ENCODE results near the gene ATF7. TPM values are rescaled to one million over a fixed set of nuclear protein-coding genes. Genes with fewer than 3 reads are reported as not detected.

The ATF7 gene
- total and polyA plus RNA-seq, 2 donors (not counting 1 experiment from before 2014, with no cell fraction given) = 11.4 to 24.7 TPM

GRCh38 chr12:53561590-53561953 is 64.6 kb downstream of the ATF7 start:
- DNase-seq (ENCODE audit: low read depth in 2 of 2) = peak; percentile 88 to 94
- H3K79me2 ChIP-seq (ENCODE audit: control insufficient read depth, insufficient read depth, low read length) = no peaks in the 10 kb centered on the region
- no peaks in the 10 kb centered on the region for H4K20me1 ChIP-seq (ENCODE audit: control insufficient read depth, extremely low read depth, insufficient read depth, low read length)
- no peaks in the 10 kb centered on the region for H3K36me3 ChIP-seq (ENCODE audit: control insufficient read depth, insufficient read depth, low read length)
- peaks cover 14% of the 10 kb centered on the region for H3K4me1 ChIP-seq (ENCODE audit: control insufficient read depth, extremely low read depth, insufficient read depth, low read length)
- H3K4me3 ChIP-seq (replicated peaks in 1 of 4; ENCODE audit: control extremely low read depth in 1 of 4, insufficient read depth in 1 of 4, low read depth in 3 of 4, low read length in 4 of 4) = no peak overlapping the region
- no peak for TF ChIP-seq EZH2 (IDR thresholded peaks at IDR 0.05; ENCODE audit: low read length, missing control alignments)
- TF ChIP-seq, protein P1, sequence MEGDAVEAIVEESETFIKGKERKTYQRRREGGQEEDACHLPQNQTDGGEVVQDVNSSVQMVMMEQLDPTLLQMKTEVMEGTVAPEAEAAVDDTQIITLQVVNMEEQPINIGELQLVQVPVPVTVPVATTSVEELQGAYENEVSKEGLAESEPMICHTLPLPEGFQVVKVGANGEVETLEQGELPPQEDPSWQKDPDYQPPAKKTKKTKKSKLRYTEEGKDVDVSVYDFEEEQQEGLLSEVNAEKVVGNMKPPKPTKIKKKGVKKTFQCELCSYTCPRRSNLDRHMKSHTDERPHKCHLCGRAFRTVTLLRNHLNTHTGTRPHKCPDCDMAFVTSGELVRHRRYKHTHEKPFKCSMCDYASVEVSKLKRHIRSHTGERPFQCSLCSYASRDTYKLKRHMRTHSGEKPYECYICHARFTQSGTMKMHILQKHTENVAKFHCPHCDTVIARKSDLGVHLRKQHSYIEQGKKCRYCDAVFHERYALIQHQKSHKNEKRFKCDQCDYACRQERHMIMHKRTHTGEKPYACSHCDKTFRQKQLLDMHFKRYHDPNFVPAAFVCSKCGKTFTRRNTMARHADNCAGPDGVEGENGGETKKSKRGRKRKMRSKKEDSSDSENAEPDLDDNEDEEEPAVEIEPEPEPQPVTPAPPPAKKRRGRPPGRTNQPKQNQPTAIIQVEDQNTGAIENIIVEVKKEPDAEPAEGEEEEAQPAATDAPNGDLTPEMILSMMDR (conservative IDR thresholded peaks at IDR 0.05 in 1 of 2, IDR thresholded peaks at IDR 0.05 in 1 of 2; ENCODE audit: low read depth in 1 of 2, low read length in 2 of 2) = no peak
- peak overlapping the region; percentile 74 for H3K27ac ChIP-seq (ENCODE audit: insufficient read depth, low read length)
- no peak overlapping the region for H3K9ac ChIP-seq (ENCODE audit: insufficient read depth, low read length)
- H3K27me3 ChIP-seq (ENCODE audit: control insufficient read depth, insufficient read depth, low read length) = no peaks in the 10 kb centered on the region
- no peak overlapping the region for H2AFZ ChIP-seq (ENCODE audit: low read length)
- H3K9me3 ChIP-seq (ENCODE audit: control insufficient read depth, insufficient read depth, low read depth, low read length) = no peaks in the 10 kb centered on the region
- peak overlapping the region; percentile 18 for H3K4me2 ChIP-seq (ENCODE audit: extremely low read depth, insufficient read depth, low read length)

- Histone ChIP-seq H3K27ac (ENCODE audit: insufficient read depth, low read length) (peak overlapping the region; percentile 48), H3K9ac (ENCODE audit: insufficient read depth, low read length) (no peak overlapping the region), H3K4me2 (ENCODE audit: extremely low read depth, insufficient read depth, low read length) (peak overlapping the region; percentile 9), H3K36me3 (ENCODE audit: control insufficient read depth, insufficient read depth, low read length) (no peaks in the 10 kb centered on the region), H3K27me3 (ENCODE audit: control insufficient read depth, insufficient read depth, low read length) (no peaks in the 10 kb centered on the region), H3K4me1 (ENCODE audit: control insufficient read depth, extremely low read depth, insufficient read depth, low read length) (peaks cover 14% of the 10 kb centered on the region), H2AFZ (ENCODE audit: low read length) (no peak overlapping the region), H3K4me3 (replicated peaks in 1 of 4; ENCODE audit: control extremely low read depth in 1 of 4, insufficient read depth in 1 of 4, low read depth in 3 of 4, low read length in 4 of 4) (no peak overlapping the region), H3K9me3 (ENCODE audit: control insufficient read depth, insufficient read depth, low read depth, low read length) (no peaks in the 10 kb centered on the region), H4K20me1 (ENCODE audit: control insufficient read depth, extremely low read depth, insufficient read depth, low read length) (no peaks in the 10 kb centered on the region), H3K79me2 (ENCODE audit: control insufficient read depth, insufficient read depth, low read length) (no peaks in the 10 kb centered on the region)
- DNase-seq (ENCODE audit: low read depth in 2 of 2) = no peak
- TF ChIP-seq EZH2 (IDR thresholded peaks at IDR 0.05; ENCODE audit: low read length, missing control alignments) = no peak
- TF ChIP-seq, protein P1 (conservative IDR thresholded peaks at IDR 0.05 in 1 of 2, IDR thresholded peaks at IDR 0.05 in 1 of 2; ENCODE audit: low read depth in 1 of 2, low read length in 2 of 2) = no peak
Observed at GRCh38 chr12:53560912-53561589, 65.1 kb downstream of the ATF7 start.

- no peak overlapping the region for H2AFZ ChIP-seq (ENCODE audit: low read length)
- no peaks in the 10 kb centered on the region for H3K9me3 ChIP-seq (ENCODE audit: control insufficient read depth, insufficient read depth, low read depth, low read length)
- H3K4me1 ChIP-seq (ENCODE audit: control insufficient read depth, extremely low read depth, insufficient read depth, low read length) = peaks cover 14% of the 10 kb centered on the region
- H3K9ac ChIP-seq (ENCODE audit: insufficient read depth, low read length) = no peak overlapping the region
- DNase-seq (ENCODE audit: low read depth in 2 of 2) = peak; percentile 88 to 93
- H3K27ac ChIP-seq (ENCODE audit: insufficient read depth, low read length) = no peak overlapping the region
- no peaks in the 10 kb centered on the region for H3K36me3 ChIP-seq (ENCODE audit: control insufficient read depth, insufficient read depth, low read length)
- H3K79me2 ChIP-seq (ENCODE audit: control insufficient read depth, insufficient read depth, low read length) = no peaks in the 10 kb centered on the region
- no peak overlapping the region for H3K4me3 ChIP-seq (replicated peaks in 1 of 4; ENCODE audit: control extremely low read depth in 1 of 4, insufficient read depth in 1 of 4, low read depth in 3 of 4, low read length in 4 of 4)
- H3K27me3 ChIP-seq (ENCODE audit: control insufficient read depth, insufficient read depth, low read length) = no peaks in the 10 kb centered on the region
- TF ChIP-seq, protein P1 (conservative IDR thresholded peaks at IDR 0.05 in 1 of 2, IDR thresholded peaks at IDR 0.05 in 1 of 2; ENCODE audit: low read depth in 1 of 2, low read length in 2 of 2) = no peak
- no peak for TF ChIP-seq EZH2 (IDR thresholded peaks at IDR 0.05; ENCODE audit: low read length, missing control alignments)
- no peaks in the 10 kb centered on the region for H4K20me1 ChIP-seq (ENCODE audit: control insufficient read depth, extremely low read depth, insufficient read depth, low read length)
- peak overlapping the region; percentile 9 for H3K4me2 ChIP-seq (ENCODE audit: extremely low read depth, insufficient read depth, low read length)
Observed at GRCh38 chr12:53560351-53560750, 65.8 kb downstream of the ATF7 start.
